ENCODE measurements around the gene PSORS1C1. TPM values are rescaled to one million over a fixed set of nuclear protein-coding genes. Genes with fewer than 3 reads are reported as not detected.

The PSORS1C1 gene
- total and polyA plus RNA-seq, 7 experiments from 2014 or later: not detected

DNA sequence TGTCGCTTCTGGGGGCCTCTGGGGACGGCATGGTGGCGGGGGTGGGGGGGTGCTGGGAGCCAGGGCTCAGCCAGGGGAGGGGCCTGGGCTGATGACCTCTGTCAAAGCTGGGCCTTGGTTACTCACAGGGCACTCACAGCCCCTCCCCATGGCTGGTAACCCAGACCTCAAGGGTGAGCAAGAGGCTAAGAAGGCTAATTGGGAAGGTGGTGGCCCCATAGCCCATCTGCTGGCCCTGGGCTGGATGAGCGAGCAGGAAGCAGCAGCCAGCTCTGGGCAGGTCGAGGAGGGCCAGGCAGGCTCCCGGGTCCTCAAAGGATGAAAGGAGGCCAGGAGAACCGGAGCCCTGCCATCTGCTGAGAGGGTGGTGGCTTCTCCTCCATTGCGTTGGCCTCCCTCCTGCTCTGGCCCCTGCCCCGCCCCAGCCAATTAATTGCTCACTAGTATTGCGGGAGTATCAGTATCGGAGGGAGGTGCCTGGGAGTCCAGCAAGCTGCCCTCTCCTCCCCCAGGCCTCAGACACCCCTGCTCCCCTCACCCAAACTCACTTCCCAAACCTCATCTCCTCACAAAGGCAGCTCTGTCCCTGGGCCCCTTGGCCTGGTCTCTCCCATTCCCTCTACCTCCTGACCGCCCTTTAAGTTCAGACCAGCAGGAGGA is 6.7 kb downstream of the PSORS1C1 start:
- H3K9me3 Mint-ChIP-seq: no peaks in the 10 kb centered on the region
- H3K36me3 Mint-ChIP-seq: no peaks in the 10 kb centered on the region
- DNase-seq (no peak), ATAC-seq (no peak)
- H3K4me3 Mint-ChIP-seq: no peak overlapping the region
- H3K27ac Mint-ChIP-seq: no peak overlapping the region
- Histone ChIP-seq H3K9me3 (ENCODE audit: control insufficient read depth in 2 of 3, low read length in 3 of 3) (no peaks in the 10 kb centered on the region), H3K4me3 (ENCODE audit: low read length) (no peak overlapping the region), H3K36me3 (ENCODE audit: control insufficient read depth in 2 of 3, insufficient read depth in 3 of 3, low read length in 3 of 3) (no peaks in the 10 kb centered on the region), H3K27ac (ENCODE audit: low read depth, low read length) (no peak overlapping the region), H3K27me3 (ENCODE audit: control insufficient read depth in 2 of 2, insufficient read depth in 2 of 2, low read length in 2 of 2) (no peaks in the 10 kb centered on the region), H3K4me1 (ENCODE audit: control insufficient read depth in 2 of 2, insufficient read depth in 2 of 2, low read length in 2 of 2) (no peaks in the 10 kb centered on the region)
- intact Hi-C loops (cut with micrococcal nuclease): no loop called here
- ChIA-PET POLR2A (no interaction called here), CTCF (interaction anchor here (0.6 kb wide), 1 partner anchor 44 kb away, joined by 5 read pairs; no protein-coding TSS in a partner anchor)
- H3K4me1 Mint-ChIP-seq: peaks cover 0 to 8% (median 0%) of the 10 kb centered on the region in 7 donors
- peaks cover 0 to 12% (median 4%) of the 10 kb centered on the region in 5 donors for H3K27me3 Mint-ChIP-seq

DNA sequence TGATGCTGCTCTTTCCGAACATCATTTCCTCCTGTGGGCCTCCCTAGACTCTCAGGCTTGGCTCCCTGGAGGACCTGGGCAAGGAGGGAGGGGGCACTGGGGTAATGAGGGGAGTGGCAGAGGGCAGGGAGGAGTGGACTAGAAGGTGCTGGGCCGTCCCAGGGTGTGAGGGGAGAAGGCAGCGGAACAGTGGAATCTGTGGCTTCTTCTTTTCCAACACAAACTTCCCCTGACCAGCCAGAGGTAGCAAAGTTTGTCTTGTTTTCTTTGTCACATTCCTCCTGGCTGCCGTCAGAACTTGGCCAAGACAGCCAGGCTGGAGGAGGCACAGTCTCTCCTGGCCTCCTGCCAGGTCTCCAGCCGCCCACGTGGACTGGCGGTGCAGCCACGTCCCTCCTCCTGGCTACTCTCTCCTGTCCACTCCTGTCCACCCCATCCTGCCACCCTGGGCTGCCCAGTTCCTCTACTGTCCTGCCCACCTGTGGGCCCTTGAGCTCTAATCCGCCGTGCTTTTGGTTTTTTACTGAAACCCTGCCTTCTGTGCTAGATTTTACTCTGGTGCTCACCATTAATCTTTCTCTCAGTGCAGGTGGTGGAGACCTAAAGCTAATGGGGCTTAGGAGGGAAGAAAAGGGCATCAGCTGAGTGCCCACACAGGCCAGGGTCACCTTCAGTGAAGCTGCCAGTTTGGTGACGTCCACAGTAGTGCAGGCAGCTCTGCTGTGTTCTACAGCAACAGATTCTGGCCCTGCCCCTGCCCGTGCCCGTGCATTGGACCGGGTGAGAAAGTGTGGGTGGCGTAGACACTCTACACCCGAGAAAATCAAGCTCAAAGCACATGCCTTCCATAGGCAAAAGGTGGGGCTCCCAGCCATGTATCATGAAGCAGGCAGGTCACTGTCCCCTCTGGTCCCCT is 8.4 kb downstream of the PSORS1C1 start:
- Mint-ChIP-seq H3K27ac (no peak overlapping the region), H3K4me1 (peaks cover 3 to 8% (median 4%) of the 10 kb centered on the region in 7 donors), H3K36me3 (no peaks in the 10 kb centered on the region), H3K27me3 (peaks cover 0 to 11% (median 4%) of the 10 kb centered on the region in 5 donors), H3K9me3 (no peaks in the 10 kb centered on the region), H3K4me3 (no peak overlapping the region)
- Histone ChIP-seq H3K4me3 (ENCODE audit: low read length) (no peak overlapping the region), H3K27ac (ENCODE audit: low read depth, low read length) (no peak overlapping the region), H3K36me3 (ENCODE audit: control insufficient read depth in 2 of 3, insufficient read depth in 3 of 3, low read length in 3 of 3) (no peaks in the 10 kb centered on the region), H3K4me1 (ENCODE audit: control insufficient read depth in 2 of 2, insufficient read depth in 2 of 2, low read length in 2 of 2) (no peaks in the 10 kb centered on the region), H3K27me3 (ENCODE audit: control insufficient read depth in 2 of 2, insufficient read depth in 2 of 2, low read length in 2 of 2) (no peaks in the 10 kb centered on the region), H3K9me3 (ENCODE audit: control insufficient read depth in 2 of 3, low read length in 3 of 3) (no peaks in the 10 kb centered on the region)
- POLR2A ChIA-PET: no interaction called here
- CTCF ChIA-PET: interaction anchor here (0.6 to 1.0 kb wide), 3 partner anchors 32 to 207 kb away, joined by 3 read pairs; no protein-coding TSS in a partner anchor
- ATAC-seq: no peak
- intact Hi-C loops (cut with micrococcal nuclease): no loop called here
- DNase-seq: no peak

DNA sequence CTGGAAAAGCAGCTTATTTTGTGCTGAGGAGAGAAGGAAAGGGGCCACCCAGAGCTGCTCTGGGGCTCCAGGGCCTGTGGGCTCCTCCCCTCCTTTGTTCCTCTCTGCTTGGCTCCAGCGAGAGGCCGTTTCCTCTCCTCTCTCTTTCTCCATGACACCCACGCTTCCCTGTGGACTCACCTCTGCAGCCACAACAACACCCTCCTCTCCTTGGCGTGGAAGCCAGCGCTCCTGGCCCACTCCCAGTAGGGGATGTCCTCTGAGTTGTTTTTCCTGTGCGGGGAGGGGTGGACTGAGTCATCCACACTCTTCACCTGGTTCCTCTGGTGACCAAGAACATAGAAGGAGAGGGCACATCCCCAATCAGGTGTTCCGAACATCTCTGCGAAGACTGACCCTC is 10.6 kb downstream of the PSORS1C1 start:
- Histone ChIP-seq H3K27ac (ENCODE audit: low read depth, low read length) (no peak overlapping the region), H3K36me3 (ENCODE audit: control insufficient read depth in 2 of 3, insufficient read depth in 3 of 3, low read length in 3 of 3) (no peaks in the 10 kb centered on the region), H3K9me3 (ENCODE audit: control insufficient read depth in 2 of 3, low read length in 3 of 3) (no peaks in the 10 kb centered on the region), H3K4me1 (ENCODE audit: control insufficient read depth in 2 of 2, insufficient read depth in 2 of 2, low read length in 2 of 2) (no peaks in the 10 kb centered on the region), H3K27me3 (ENCODE audit: control insufficient read depth in 2 of 2, insufficient read depth in 2 of 2, low read length in 2 of 2) (no peaks in the 10 kb centered on the region), H3K4me3 (ENCODE audit: low read length) (no peak overlapping the region)
- ChIA-PET POLR2A (no interaction called here), CTCF (interaction anchor here (0.9 to 1.4 kb wide), 3 partner anchors 9 to 245 kb away, joined by 3 to 4 read pairs (median 3); no protein-coding TSS in a partner anchor)
- ATAC-seq (no peak), DNase-seq (no peak)
- H3K27ac Mint-ChIP-seq: no peak overlapping the region
- H3K9me3 Mint-ChIP-seq: no peaks in the 10 kb centered on the region
- H3K4me1 Mint-ChIP-seq: peaks cover 5 to 12% (median 6%) of the 10 kb centered on the region in 7 donors
- H3K4me3 Mint-ChIP-seq: no peak overlapping the region
- intact Hi-C loops (cut with micrococcal nuclease): no loop called here
- no peaks in the 10 kb centered on the region for H3K36me3 Mint-ChIP-seq
- peaks cover 0 to 17% (median 5%) of the 10 kb centered on the region in 5 donors for H3K27me3 Mint-ChIP-seq

DNA sequence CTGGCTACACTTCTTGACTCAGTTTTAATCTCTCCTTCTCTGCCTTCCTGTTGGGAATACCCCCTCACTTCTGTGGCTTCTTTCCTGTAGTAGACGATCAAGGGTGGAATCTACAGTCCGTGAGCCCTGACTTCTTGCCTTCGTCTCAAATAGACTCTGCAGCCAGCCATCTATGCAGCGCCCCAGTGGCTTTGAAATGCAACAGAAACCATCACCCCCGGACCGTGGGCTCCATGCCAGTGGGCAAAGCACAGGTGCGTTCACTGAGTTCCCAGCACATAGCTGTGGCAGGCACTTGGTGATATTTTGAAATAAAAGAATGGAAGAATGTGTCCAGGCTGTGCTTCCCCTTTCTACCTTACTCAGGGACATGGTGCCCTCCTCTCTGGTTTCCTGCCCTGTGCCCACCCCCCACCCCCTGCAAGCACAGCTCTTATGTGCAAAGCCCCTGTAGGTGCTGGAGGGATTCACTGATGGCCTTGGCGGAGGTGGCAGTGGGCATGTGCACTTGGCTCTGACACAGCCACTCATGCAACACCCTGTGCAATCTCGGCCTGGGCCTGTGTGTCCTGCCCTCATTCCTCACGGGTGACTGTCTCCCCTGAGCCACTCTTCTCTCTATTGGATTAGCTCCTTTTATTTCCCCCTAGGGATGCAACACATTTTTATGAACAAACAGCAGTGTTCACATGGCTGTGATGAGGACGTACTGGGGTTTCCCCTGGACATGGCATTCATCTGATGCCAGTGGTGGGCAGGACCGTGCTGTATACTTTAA is 11.2 kb downstream of the PSORS1C1 start:
- POLR2A ChIA-PET: interaction anchor here (0.6 kb wide), 1 partner anchor 45 kb away, joined by 3 read pairs; no protein-coding TSS in a partner anchor
- CTCF ChIA-PET: interaction anchor here (0.6 to 6.5 kb wide), 12 partner anchors 8 to 485 kb away, joined by 3 to 30 read pairs (median 4); partner anchors contain the start of gene PSORS1C1
- H3K4me1 Mint-ChIP-seq: peaks cover 5 to 12% (median 6%) of the 10 kb centered on the region in 7 donors
- Histone ChIP-seq H3K27ac (ENCODE audit: low read depth, low read length) (no peak overlapping the region), H3K4me1 (ENCODE audit: control insufficient read depth in 2 of 2, insufficient read depth in 2 of 2, low read length in 2 of 2) (no peaks in the 10 kb centered on the region), H3K4me3 (ENCODE audit: low read length) (no peak overlapping the region), H3K27me3 (ENCODE audit: control insufficient read depth in 2 of 2, insufficient read depth in 2 of 2, low read length in 2 of 2) (no peaks in the 10 kb centered on the region), H3K36me3 (ENCODE audit: control insufficient read depth in 2 of 3, insufficient read depth in 3 of 3, low read length in 3 of 3) (no peaks in the 10 kb centered on the region), H3K9me3 (ENCODE audit: control insufficient read depth in 2 of 3, low read length in 3 of 3) (no peaks in the 10 kb centered on the region)
- no peak overlapping the region for H3K27ac Mint-ChIP-seq
- ATAC-seq (no peak), DNase-seq (no peak)
- no peaks in the 10 kb centered on the region for H3K9me3 Mint-ChIP-seq
- no peak overlapping the region for H3K4me3 Mint-ChIP-seq
- H3K36me3 Mint-ChIP-seq: no peaks in the 10 kb centered on the region
- intact Hi-C loops (cut with micrococcal nuclease): no loop called here
- peaks cover 0 to 17% (median 5%) of the 10 kb centered on the region in 5 donors for H3K27me3 Mint-ChIP-seq

DNA sequence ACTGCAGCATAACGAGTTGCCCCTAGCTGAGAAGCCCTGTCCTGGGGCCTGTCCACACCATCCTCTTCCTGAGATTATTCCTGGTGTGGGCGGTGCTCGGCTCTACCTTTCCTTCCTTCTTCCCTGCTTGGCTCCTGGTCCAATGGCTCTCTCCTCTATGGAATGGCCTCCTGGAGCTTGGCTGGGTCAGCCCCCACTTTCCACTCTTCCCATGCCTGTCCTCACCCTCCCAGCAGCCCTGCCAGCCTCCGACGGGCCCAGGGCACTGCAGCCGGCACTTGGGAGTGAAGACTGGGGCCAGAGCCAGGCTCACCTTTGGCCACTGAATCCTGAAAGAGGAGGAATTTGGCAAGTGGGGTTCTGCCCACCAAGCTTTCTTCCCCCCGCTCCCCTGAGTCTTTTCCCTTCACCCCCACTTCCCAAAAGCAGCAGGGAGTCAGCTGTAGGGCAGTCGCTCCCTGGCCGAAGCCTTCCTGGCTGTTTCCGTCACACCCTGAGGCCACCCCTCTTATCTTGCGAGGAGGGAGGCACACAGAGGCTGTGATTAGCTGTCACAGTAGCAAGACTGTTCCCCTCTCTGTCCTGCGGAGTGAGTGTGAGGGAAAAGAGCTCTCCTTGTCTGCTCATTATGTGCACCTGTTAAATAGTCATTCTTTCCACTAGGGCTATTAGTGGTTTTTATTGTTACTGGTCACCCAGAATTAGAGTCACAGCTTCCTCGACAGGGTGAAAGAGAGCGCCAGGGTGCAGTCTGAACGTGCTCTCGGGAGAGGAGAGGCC is 12.0 kb downstream of the PSORS1C1 start:
- ChIA-PET POLR2A (interaction anchor here (0.6 to 1.5 kb wide), 2 partner anchors 33 to 46 kb away, joined by 3 to 4 read pairs; no protein-coding TSS in a partner anchor), CTCF (interaction anchor here (0.5 to 6.5 kb wide), 8 partner anchors 10 to 1224 kb away, joined by 3 to 30 read pairs (median 4); partner anchors contain the start of gene PSORS1C1)
- Histone ChIP-seq H3K36me3 (ENCODE audit: control insufficient read depth in 2 of 3, insufficient read depth in 3 of 3, low read length in 3 of 3) (no peaks in the 10 kb centered on the region), H3K27me3 (ENCODE audit: control insufficient read depth in 2 of 2, insufficient read depth in 2 of 2, low read length in 2 of 2) (no peaks in the 10 kb centered on the region), H3K4me3 (ENCODE audit: low read length) (no peak overlapping the region), H3K4me1 (ENCODE audit: control insufficient read depth in 2 of 2, insufficient read depth in 2 of 2, low read length in 2 of 2) (no peaks in the 10 kb centered on the region), H3K9me3 (ENCODE audit: control insufficient read depth in 2 of 3, low read length in 3 of 3) (no peaks in the 10 kb centered on the region), H3K27ac (ENCODE audit: low read depth, low read length) (no peak overlapping the region)
- no peak for DNase-seq
- Mint-ChIP-seq H3K27me3 (peaks cover 0 to 17% (median 5%) of the 10 kb centered on the region in 5 donors), H3K36me3 (no peaks in the 10 kb centered on the region), H3K9me3 (no peaks in the 10 kb centered on the region), H3K27ac (no peak overlapping the region), H3K4me3 (no peak overlapping the region), H3K4me1 (peaks cover 5 to 12% (median 6%) of the 10 kb centered on the region in 7 donors)
- ATAC-seq: no peak
- intact Hi-C loops (cut with micrococcal nuclease): no loop called here

Data from naive thymus-derived CD4-positive, alpha-beta T cell (primary cell).